Measurements from ENCODE around the gene SPDYE3. TPM values are rescaled to one million over a fixed set of nuclear protein-coding genes. Genes with fewer than 3 reads are reported as not detected.
"Not testable (repeated sequence)": the region's sequence is repeated elsewhere in the genome, so short reads cannot be mapped to it uniquely, and the experiment has no call there.

Gene SPDYE3
- total and polyA plus RNA-seq, 2 of the 13 experiments (the other 11 are each of a cell fraction or from before 2014, with no cell fraction given), result not detected

GRCh38 chr7:100335566-100336466 lies 28.3 kb downstream of the SPDYE3 start (continued):
- TF ChIP-seq CREM (IDR thresholded peaks at IDR 0.05) (peak; percentile 86), PHF20 (CRISPR knock-in tag; IDR thresholded peaks at IDR 0.05) (peak; percentile 83), ZNF614 (CRISPR knock-in tag; IDR thresholded peaks at IDR 0.05; ENCODE audit: borderline replicate concordance) (peak; percentile 36; the same call in 1 of the 2 replicates), ZNF768 (CRISPR knock-in tag; IDR thresholded peaks at IDR 0.05) (peak; percentile 59; the same call in 1 of the 2 replicates), PRDM15 (CRISPR knock-in tag; IDR thresholded peaks at IDR 0.05) (0 out of 2 replicates have a peak, but pooled peaks have one; percentile 27), NR2F1 (CRISPR knock-in tag; IDR thresholded peaks at IDR 0.05) (peak in 1 of 2 experiments; percentile 50; a peak in 1 of 4 replicates), ZFP82 (CRISPR knock-in tag; IDR thresholded peaks at IDR 0.05; ENCODE audit: borderline replicate concordance) (0 out of 2 replicates have a peak, but pooled peaks have one; percentile 7), ZNF749 (CRISPR knock-in tag; IDR thresholded peaks at IDR 0.05; ENCODE audit: borderline replicate concordance) (peak; percentile 51; the same call in 1 of the 2 replicates), DZIP1 (CRISPR knock-in tag; IDR thresholded peaks at IDR 0.05) (0 out of 2 replicates have a peak, but pooled peaks have one; percentile 19), GABPB1 (CRISPR knock-in tag; IDR thresholded peaks at IDR 0.05) (peak; percentile 86), KDM5A (IDR thresholded peaks at IDR 0.05; ENCODE audit: borderline replicate concordance, low read length) (peak; percentile 24; the same call in 1 of the 2 replicates), SATB2 (CRISPR knock-in tag; IDR thresholded peaks at IDR 0.05) (0 out of 2 replicates have a peak, but pooled peaks have one; percentile 49), TAF1 (CRISPR knock-in tag; IDR thresholded peaks at IDR 0.05) (peak; percentile 89), EED (CRISPR knock-in tag; IDR thresholded peaks at IDR 0.05) (0 out of 2 replicates have a peak, but pooled peaks have one; percentile 34), HDAC1 (CRISPR knock-in tag; IDR thresholded peaks at IDR 0.05) (peak; percentile 76), ZBTB14 (CRISPR knock-in tag; IDR thresholded peaks at IDR 0.05) (peak; percentile 35; the same call in 1 of the 2 replicates), HOXA3 (CRISPR knock-in tag; IDR thresholded peaks at IDR 0.05) (peak; percentile 96), ZNF841 (CRISPR knock-in tag; IDR thresholded peaks at IDR 0.05; ENCODE audit: borderline replicate concordance) (0 out of 2 replicates have a peak, but pooled peaks have one; percentile 27), TBP (CRISPR knock-in tag; IDR thresholded peaks at IDR 0.05) (0 out of 2 replicates have a peak, but pooled peaks have one; percentile 59), HNRNPLL (IDR thresholded peaks at IDR 0.05; ENCODE audit: low read depth, low read length, poor library complexity, severe bottlenecking) (peak; percentile 73)
- not testable (repeated sequence) for TF ChIP-seq CREM (CRISPR knock-in tag; IDR thresholded peaks at IDR 0.05)

All from HepG2 (cell line).